ENCODE results near the gene UNC79.
"Not testable (repeated sequence)": the region's sequence is repeated elsewhere in the genome, so short reads cannot be mapped to it uniquely, and the experiment has no call there.

UNC79 gene

DNA sequence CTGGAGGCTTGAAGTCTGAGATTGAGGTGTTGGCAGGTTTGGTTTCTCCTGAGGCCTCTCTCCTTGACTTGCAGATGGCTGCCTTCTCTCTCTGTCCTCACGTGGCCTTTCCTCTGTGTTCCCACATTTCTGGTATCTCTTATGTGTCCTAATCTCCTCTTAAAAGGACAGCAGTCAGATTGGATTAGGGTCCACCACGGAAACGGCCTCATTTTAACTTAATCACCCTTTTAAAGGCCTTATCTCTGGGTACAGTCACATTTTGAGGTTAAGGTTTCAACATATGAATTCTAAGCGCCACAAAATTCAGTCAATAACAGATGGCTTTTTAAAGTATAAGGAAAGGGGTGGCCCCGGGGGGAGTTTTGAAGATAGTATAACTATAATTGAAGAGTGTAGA lies 33.5 kb downstream of the UNC79 start:
- no peak overlapping the region for H2BK15ac ChIP-seq (ENCODE audit: low read depth, poor library complexity, severe bottlenecking)
- peaks cover 0 to 4% of the 10 kb centered on the region in 2 experiments for H3K27me3 ChIP-seq (ENCODE audit: control insufficient read depth in 1 of 2, insufficient read depth in 1 of 2, low read length in 2 of 2)
- no peak overlapping the region for H3K4ac ChIP-seq (ENCODE audit: low read depth in 1 of 2, low read length in 2 of 2)
- no peak overlapping the region for H3K23ac ChIP-seq (ENCODE audit: low read length in 2 of 2)
- no peak overlapping the region for H2BK120ac ChIP-seq (ENCODE audit: low read depth, low read length)
- no peaks in the 10 kb centered on the region for H3K9me3 ChIP-seq (ENCODE audit: control insufficient read depth, low read length)
- no peak overlapping the region for H2BK5ac ChIP-seq (ENCODE audit: low read depth, low read length, poor library complexity, severe bottlenecking)
- no peak overlapping the region for H3K4me3 ChIP-seq (ENCODE audit: insufficient read depth in 1 of 2, low read depth in 1 of 2, low read length in 2 of 2)
- no peak overlapping the region for H2AFZ ChIP-seq (ENCODE audit: low read depth, low read length)
- no peak overlapping the region for H4K91ac ChIP-seq (ENCODE audit: low read length)
- no peak for DNase-seq
- no peak overlapping the region for H3K27ac ChIP-seq (ENCODE audit: low read length, poor library complexity, severe bottlenecking)
- H3K18ac ChIP-seq (ENCODE audit: low read depth in 1 of 2, low read length in 2 of 2) = no peak overlapping the region
- 70% methylated on average over 5 of the region's 5 CpGs for WGBS
- no peak overlapping the region for H3K14ac ChIP-seq (ENCODE audit: low read length in 2 of 2)
- no peak overlapping the region for H2BK12ac ChIP-seq (ENCODE audit: low read length in 2 of 2)
- H3K36me3 ChIP-seq (ENCODE audit: control insufficient read depth in 1 of 2, insufficient read depth in 2 of 2, low read depth in 1 of 2, low read length in 2 of 2) = no peaks in the 10 kb centered on the region
- H4K8ac ChIP-seq (ENCODE audit: low read length) = no peak overlapping the region
- no peak overlapping the region for H3K9ac ChIP-seq (ENCODE audit: low read length)
- H3K4me1 ChIP-seq (ENCODE audit: control insufficient read depth, insufficient read depth, low read depth, low read length) = no peaks in the 10 kb centered on the region
- no peak overlapping the region for H2AK5ac ChIP-seq (ENCODE audit: low read length, severe bottlenecking)
- no peak overlapping the region for H3K4me2 ChIP-seq (ENCODE audit: low read length, poor library complexity, severe bottlenecking)
- no peaks in the 10 kb centered on the region for H3K79me1 ChIP-seq (replicated peaks; ENCODE audit: low read length, poor library complexity, severe bottlenecking)

- Histone ChIP-seq H3K4me3 (ENCODE audit: insufficient read depth in 1 of 2, low read depth in 1 of 2, low read length in 2 of 2) (no peak overlapping the region), H2AK5ac (ENCODE audit: low read length, severe bottlenecking) (no peak overlapping the region)
Measured at GRCh38 chr14:93475471-93475870, 44.7 kb downstream of the UNC79 start.

GRCh38 chr14:93476305-93476704 lies 45.6 kb downstream of the UNC79 start:
- Histone ChIP-seq H3K27ac (ENCODE audit: low read length, poor library complexity, severe bottlenecking) (no peak overlapping the region), H3K27me3 (ENCODE audit: control insufficient read depth in 1 of 2, insufficient read depth in 1 of 2, low read length in 2 of 2) (no peaks in the 10 kb centered on the region), H4K8ac (ENCODE audit: low read length) (no peak overlapping the region), H2AFZ (ENCODE audit: low read depth, low read length) (peak overlapping the region; percentile 42), H3K4me1 (ENCODE audit: control insufficient read depth, insufficient read depth, low read depth, low read length) (no peaks in the 10 kb centered on the region), H3K23ac (ENCODE audit: low read length in 2 of 2) (no peak overlapping the region), H3K4me2 (ENCODE audit: low read length, poor library complexity, severe bottlenecking) (no peak overlapping the region), H3K4ac (ENCODE audit: low read depth in 1 of 2, low read length in 2 of 2) (no peak overlapping the region), H3K9me3 (ENCODE audit: control insufficient read depth, low read length) (no peaks in the 10 kb centered on the region), H3K14ac (ENCODE audit: low read length in 2 of 2) (no peak overlapping the region), H3K18ac (ENCODE audit: low read depth in 1 of 2, low read length in 2 of 2) (no peak overlapping the region), H3K4me3 (ENCODE audit: insufficient read depth in 1 of 2, low read depth in 1 of 2, low read length in 2 of 2) (no peak overlapping the region), H2BK120ac (ENCODE audit: low read depth, low read length) (no peak overlapping the region), H3K9ac (ENCODE audit: low read length) (no peak overlapping the region), H2BK5ac (ENCODE audit: low read depth, low read length, poor library complexity, severe bottlenecking) (no peak overlapping the region), H2BK15ac (ENCODE audit: low read depth, poor library complexity, severe bottlenecking) (no peak overlapping the region), H2AK5ac (ENCODE audit: low read length, severe bottlenecking) (no peak overlapping the region), H4K91ac (ENCODE audit: low read length) (no peak overlapping the region), H3K79me1 (replicated peaks; ENCODE audit: low read length, poor library complexity, severe bottlenecking) (no peaks in the 10 kb centered on the region), H2BK12ac (ENCODE audit: low read length in 2 of 2) (no peak overlapping the region), H3K36me3 (ENCODE audit: control insufficient read depth in 1 of 2, insufficient read depth in 2 of 2, low read depth in 1 of 2, low read length in 2 of 2) (no peaks in the 10 kb centered on the region)
- WGBS = 71% methylated on average over 1 of the region's 3 CpGs
- no peak for DNase-seq

More at GRCh38 chr14:93475471-93475870, 44.7 kb downstream of the UNC79 start:
- H3K27me3 ChIP-seq (ENCODE audit: control insufficient read depth in 1 of 2, insufficient read depth in 1 of 2, low read length in 2 of 2) = no peaks in the 10 kb centered on the region
- DNase-seq = no peak
- no peaks in the 10 kb centered on the region for H3K79me1 ChIP-seq (replicated peaks; ENCODE audit: low read length, poor library complexity, severe bottlenecking)
- no peak overlapping the region for H2BK12ac ChIP-seq (ENCODE audit: low read length in 2 of 2)
- no peaks in the 10 kb centered on the region for H3K36me3 ChIP-seq (ENCODE audit: control insufficient read depth in 1 of 2, insufficient read depth in 2 of 2, low read depth in 1 of 2, low read length in 2 of 2)
- H3K23ac ChIP-seq (ENCODE audit: low read length in 2 of 2) = no peak overlapping the region
- no peaks in the 10 kb centered on the region for H3K9me3 ChIP-seq (ENCODE audit: control insufficient read depth, low read length)
- H3K4me2 ChIP-seq (ENCODE audit: low read length, poor library complexity, severe bottlenecking) = no peak overlapping the region
- no peak overlapping the region for H3K27ac ChIP-seq (ENCODE audit: low read length, poor library complexity, severe bottlenecking)
- no peak overlapping the region for H2AFZ ChIP-seq (ENCODE audit: low read depth, low read length)
- no peak overlapping the region for H4K91ac ChIP-seq (ENCODE audit: low read length)
- H2BK15ac ChIP-seq (ENCODE audit: low read depth, poor library complexity, severe bottlenecking) = no peak overlapping the region
- no peak overlapping the region for H3K18ac ChIP-seq (ENCODE audit: low read depth in 1 of 2, low read length in 2 of 2)
- H3K9ac ChIP-seq (ENCODE audit: low read length) = no peak overlapping the region
- H3K4ac ChIP-seq (ENCODE audit: low read depth in 1 of 2, low read length in 2 of 2) = no peak overlapping the region
- H3K14ac ChIP-seq (ENCODE audit: low read length in 2 of 2) = no peak overlapping the region
- no peak overlapping the region for H2BK5ac ChIP-seq (ENCODE audit: low read depth, low read length, poor library complexity, severe bottlenecking)
- WGBS = 79% methylated on average over 6 of the region's 6 CpGs
- no peaks in the 10 kb centered on the region for H3K4me1 ChIP-seq (ENCODE audit: control insufficient read depth, insufficient read depth, low read depth, low read length)
- H2BK120ac ChIP-seq (ENCODE audit: low read depth, low read length) = no peak overlapping the region
- H4K8ac ChIP-seq (ENCODE audit: low read length) = no peak overlapping the region

DNA sequence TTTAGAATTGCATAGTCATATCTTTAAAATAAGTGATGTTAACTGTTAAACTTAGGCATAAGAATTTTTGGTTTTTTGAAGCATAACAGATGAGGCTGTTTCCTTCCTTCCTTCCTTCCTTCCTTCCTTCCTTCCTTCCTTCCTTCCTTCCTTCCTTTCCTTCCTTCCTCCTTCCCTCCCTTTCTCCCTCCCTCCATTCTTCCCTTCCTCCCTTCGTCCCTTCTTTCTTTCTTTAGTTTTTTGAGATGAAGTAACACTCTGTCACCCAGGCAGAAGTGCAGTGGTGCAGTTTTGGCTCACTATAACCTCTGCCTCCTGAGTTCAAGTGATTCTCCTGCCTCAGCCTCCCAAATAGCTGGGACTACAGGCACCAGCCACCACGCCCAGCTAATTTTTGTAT lies 48.3 kb downstream of the UNC79 start:
- H3K14ac ChIP-seq (ENCODE audit: low read length in 2 of 2); H2AK5ac ChIP-seq (ENCODE audit: low read length, severe bottlenecking); H2AFZ ChIP-seq (ENCODE audit: low read depth, low read length); H3K4me1 ChIP-seq (ENCODE audit: control insufficient read depth, insufficient read depth, low read depth, low read length); H3K79me1 ChIP-seq (replicated peaks; ENCODE audit: low read length, poor library complexity, severe bottlenecking); H2BK12ac ChIP-seq (ENCODE audit: low read length in 2 of 2); H2BK5ac ChIP-seq (ENCODE audit: low read depth, low read length, poor library complexity, severe bottlenecking); H3K18ac ChIP-seq (ENCODE audit: low read depth in 1 of 2, low read length in 2 of 2); H4K91ac ChIP-seq (ENCODE audit: low read length); H3K9me3 ChIP-seq (ENCODE audit: control insufficient read depth, low read length); H3K27me3 ChIP-seq (ENCODE audit: control insufficient read depth in 1 of 2, insufficient read depth in 1 of 2, low read length in 2 of 2); H3K36me3 ChIP-seq (ENCODE audit: control insufficient read depth in 1 of 2, insufficient read depth in 2 of 2, low read depth in 1 of 2, low read length in 2 of 2); H2BK15ac ChIP-seq (ENCODE audit: low read depth, poor library complexity, severe bottlenecking); H3K27ac ChIP-seq (ENCODE audit: low read length, poor library complexity, severe bottlenecking); H4K8ac ChIP-seq (ENCODE audit: low read length); H3K23ac ChIP-seq (ENCODE audit: low read length in 2 of 2); H3K9ac ChIP-seq (ENCODE audit: low read length); H3K4me2 ChIP-seq (ENCODE audit: low read length, poor library complexity, severe bottlenecking); H3K4ac ChIP-seq (ENCODE audit: low read depth in 1 of 2, low read length in 2 of 2); H3K4me3 ChIP-seq (ENCODE audit: insufficient read depth in 1 of 2, low read depth in 1 of 2, low read length in 2 of 2); H2BK120ac ChIP-seq (ENCODE audit: low read depth, low read length); DNase-seq: not testable (repeated sequence)
- WGBS = 20% methylated on average over 1 of the region's 2 CpGs

Data from mesenchymal stem cell (in vitro differentiated cells and primary cell).